Mucosa of descending colon (tissue), 3 donors: ENCODE measurements around the gene LCP2. TPM values are rescaled to one million over a fixed set of nuclear protein-coding genes. Genes with fewer than 3 reads are reported as not detected.

Experiments
- ATAC-seq: fragments of 200-7000 bp; cut with Tn5 transposase; one replicate; pipeline ENCODE4 v1.9.1; 2020; ENCODE audit warnings: mild to moderate bottlenecking, moderate library complexity
- DNase-seq, 3 donors: peaks; one replicate each; pipeline ENCODE4 v3.0.0-alpha.2; 2020
- H3K36me3 ChIP-seq: fragments of 200-600 bp; one replicate; pipeline ENCODE4 v1.8.0; 2021; ENCODE audit warnings: low read depth, mild to moderate bottlenecking
- H3K4me1 ChIP-seq: fragments of 200-600 bp; one replicate; pipeline ENCODE4 v1.8.0; 2021; ENCODE audit warnings: low read depth, mild to moderate bottlenecking
- H3K4me3 ChIP-seq: fragments of 200-600 bp; one replicate; pipeline ENCODE4 v1.8.0; 2021; ENCODE audit warnings: mild to moderate bottlenecking
- H3K9me3 ChIP-seq: fragments of 200-600 bp; one replicate; pipeline ENCODE4 v1.8.0; 2021; ENCODE audit warnings: mild to moderate bottlenecking
- intact Hi-C, 2 donors: fragments of 100-400 bp; cut with DNase I in 1 of 2; cut with micrococcal nuclease in 1 of 2; formaldehyde crosslinking; loops; one replicate each; pipeline versions ENCODE4 v1.11.0 to v1.11.1; 2022; cut with DNase I, micrococcal nuclease
- total RNA-seq, 3 donors: library from RNA; stranded (reverse); fragmentation: NEBNext Ultra II Directional in 2 of 3; extraction: Animal tissue kit (Norgen Biotek cat#: 25700) in 2 of 3; gene quantifications; one replicate each; pipeline versions ENCODE4 v1.2.1 to v1.2.4, GENCODE V29; 2021 to 2023
- TF ChIP-seq, protein P1 (sequence below): fragments of 200-600 bp; IDR thresholded peaks from one replicate; pipeline ENCODE4 v1.8.0; 2022; ENCODE audit warnings: antibody characterized with exemption, mild to moderate bottlenecking
- donor health status: DM: no; HTN: no; CAD: no; lungs with moderate emphysema.
- donor health status: DM: no; HTN: no; CAD: no.
- donor health status: DM: no; HTN: yes; CAD: no.

LCP2 gene
- total RNA-seq, 3 donors from 2014 or later = 13.5 to 24.5 (median 22.9) TPM

DNA sequence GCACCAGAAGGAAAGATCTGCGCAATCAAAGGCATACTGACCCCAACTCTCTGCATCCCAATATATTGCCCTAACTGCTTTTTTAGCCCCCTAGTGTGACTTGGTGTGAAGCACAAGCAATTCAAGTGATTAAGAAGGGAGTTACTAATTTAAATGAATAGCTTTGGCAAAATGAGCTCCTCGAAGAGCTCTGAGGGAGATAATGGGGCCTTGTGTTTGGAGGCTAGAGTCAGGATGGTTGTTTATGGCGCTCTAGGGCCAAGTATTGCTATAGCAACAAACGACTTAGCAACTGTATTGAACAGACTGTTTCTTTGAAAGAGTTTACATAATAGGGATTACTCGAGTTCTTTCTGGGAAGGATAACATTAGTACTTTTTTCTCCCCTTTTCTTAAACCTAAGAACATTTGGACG is 76.2 kb downstream of the LCP2 start:
- TF ChIP-seq, protein P1, sequence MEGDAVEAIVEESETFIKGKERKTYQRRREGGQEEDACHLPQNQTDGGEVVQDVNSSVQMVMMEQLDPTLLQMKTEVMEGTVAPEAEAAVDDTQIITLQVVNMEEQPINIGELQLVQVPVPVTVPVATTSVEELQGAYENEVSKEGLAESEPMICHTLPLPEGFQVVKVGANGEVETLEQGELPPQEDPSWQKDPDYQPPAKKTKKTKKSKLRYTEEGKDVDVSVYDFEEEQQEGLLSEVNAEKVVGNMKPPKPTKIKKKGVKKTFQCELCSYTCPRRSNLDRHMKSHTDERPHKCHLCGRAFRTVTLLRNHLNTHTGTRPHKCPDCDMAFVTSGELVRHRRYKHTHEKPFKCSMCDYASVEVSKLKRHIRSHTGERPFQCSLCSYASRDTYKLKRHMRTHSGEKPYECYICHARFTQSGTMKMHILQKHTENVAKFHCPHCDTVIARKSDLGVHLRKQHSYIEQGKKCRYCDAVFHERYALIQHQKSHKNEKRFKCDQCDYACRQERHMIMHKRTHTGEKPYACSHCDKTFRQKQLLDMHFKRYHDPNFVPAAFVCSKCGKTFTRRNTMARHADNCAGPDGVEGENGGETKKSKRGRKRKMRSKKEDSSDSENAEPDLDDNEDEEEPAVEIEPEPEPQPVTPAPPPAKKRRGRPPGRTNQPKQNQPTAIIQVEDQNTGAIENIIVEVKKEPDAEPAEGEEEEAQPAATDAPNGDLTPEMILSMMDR = no peak
- H3K9me3 ChIP-seq = no peaks in the 10 kb centered on the region
- ATAC-seq (peak; percentile 56), DNase-seq (no peak)
- intact Hi-C loops = loop anchor here in 1 of 2 donors (10.0 kb wide), 1 partner anchor 203 kb away; no protein-coding TSS in a partner anchor
- no peaks in the 10 kb centered on the region for H3K4me1 ChIP-seq
- no peak overlapping the region for H3K4me3 ChIP-seq
- H3K36me3 ChIP-seq = no peaks in the 10 kb centered on the region

DNA sequence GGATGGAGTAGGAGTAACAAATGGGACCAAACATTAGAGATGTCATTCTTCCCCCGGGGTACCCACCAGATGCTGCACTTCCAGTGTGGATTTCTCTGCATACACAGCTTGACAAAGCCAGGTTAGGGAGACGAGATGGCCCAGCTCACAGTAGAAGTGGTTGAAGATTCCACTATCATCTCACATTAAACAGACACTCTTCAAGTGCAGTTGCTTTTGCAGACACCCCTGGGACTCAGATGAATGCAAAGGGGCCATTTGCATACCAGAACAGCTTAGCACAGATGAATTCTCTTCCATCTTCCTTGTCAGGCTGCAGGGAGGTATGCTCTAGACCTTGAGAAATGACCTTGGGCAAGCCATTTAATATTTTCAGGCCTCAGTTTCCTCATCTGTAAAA is 77.4 kb downstream of the LCP2 start:
- Histone ChIP-seq H3K9me3 (no peaks in the 10 kb centered on the region), H3K4me3 (no peak overlapping the region), H3K36me3 (no peaks in the 10 kb centered on the region), H3K4me1 (no peaks in the 10 kb centered on the region)
- no peak for ATAC-seq
- intact Hi-C loops = loop anchor here in 1 of 2 donors (10.0 kb wide), 1 partner anchor 205 kb away; no protein-coding TSS in a partner anchor
- no peak for DNase-seq
- TF ChIP-seq, protein P1 = no peak

DNA sequence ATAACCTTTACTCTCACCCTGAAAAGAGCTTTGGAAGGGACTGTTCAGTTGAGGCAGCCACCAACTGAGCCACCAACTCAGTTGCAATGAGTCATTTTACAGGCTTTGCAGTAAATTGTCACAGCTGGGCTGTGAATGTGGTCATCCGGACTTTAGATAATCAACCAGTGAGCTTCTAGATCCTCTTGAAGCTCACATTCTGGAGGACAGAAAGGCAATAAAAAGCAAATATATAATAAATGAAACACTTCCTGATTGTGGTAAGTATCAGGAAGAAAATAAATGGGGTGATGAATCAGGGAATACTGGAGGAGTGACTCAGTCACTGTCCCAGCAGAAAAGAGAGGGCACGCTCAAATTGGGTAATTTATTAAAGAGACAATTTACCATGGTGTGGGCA is 78.0 kb downstream of the LCP2 start:
- peak; percentile 36 for ATAC-seq
- Histone ChIP-seq H3K36me3 (no peaks in the 10 kb centered on the region), H3K4me1 (no peaks in the 10 kb centered on the region), H3K4me3 (no peak overlapping the region), H3K9me3 (no peaks in the 10 kb centered on the region)
- TF ChIP-seq, protein P1 = no peak
- intact Hi-C loops = loop anchor here in 1 of 2 donors (10.0 kb wide), 1 partner anchor 205 kb away; no protein-coding TSS in a partner anchor
- no peak for DNase-seq

- Histone ChIP-seq H3K4me3 (no peak overlapping the region), H3K4me1 (no peaks in the 10 kb centered on the region), H3K36me3 (no peaks in the 10 kb centered on the region), H3K9me3 (no peaks in the 10 kb centered on the region)
- DNase-seq = no peak
- ATAC-seq = no peak
- intact Hi-C loops = no loop called here
- TF ChIP-seq, protein P1 = no peak
Observed at GRCh38 chr5:170218726-170219125, 78.9 kb downstream of the LCP2 start.

DNA sequence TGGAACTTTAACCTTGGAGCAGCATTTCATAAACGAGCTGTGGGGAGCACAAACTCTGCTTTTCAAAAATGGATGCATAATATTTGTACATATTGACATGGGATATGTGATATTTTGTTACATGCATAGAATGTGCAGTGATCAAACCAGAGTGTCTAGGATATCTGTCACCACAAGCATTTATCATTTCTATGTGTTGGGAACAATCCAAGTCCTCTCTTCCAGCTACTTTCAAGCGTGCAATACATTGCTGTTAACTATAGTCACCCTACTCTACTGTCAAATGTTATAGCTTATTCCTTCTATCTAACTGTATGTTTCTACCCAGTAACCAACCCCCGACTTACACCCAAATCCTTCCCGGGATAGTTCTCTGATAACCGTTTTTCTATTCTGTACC is 79.7 kb downstream of the LCP2 start:
- Histone ChIP-seq H3K9me3 (no peaks in the 10 kb centered on the region), H3K4me3 (no peak overlapping the region), H3K4me1 (no peaks in the 10 kb centered on the region), H3K36me3 (no peaks in the 10 kb centered on the region)
- intact Hi-C loops = no loop called here
- ATAC-seq (no peak), DNase-seq (no peak)
- TF ChIP-seq, protein P1 = no peak
